A673 (cell line): ENCODE data around the gene TRMT112. TPM values are rescaled to one million over a fixed set of nuclear protein-coding genes. Genes with fewer than 3 reads are reported as not detected.

Experiments used
- BruUV-seq: library from RNA; stranded (reverse); fragments of 400-500 nt; replicated peaks from 2 replicates; lab custom pipeline; 2021; lab: Mats Ljungman, UMichigan
- CTCF ChIA-PET: fragments of 300-600 bp; sonication (Branson Sonifier 250); formaldehyde crosslinking; loops from one replicate; lab custom pipeline; 2022; ENCODE audit warnings: antibody characterized with exemption; lab: Charles Lee
- POLR2A ChIA-PET: fragments of 300-600 bp; sonication (Branson Sonifier 250); formaldehyde crosslinking; loops from one replicate; lab custom pipeline; 2022; ENCODE audit warnings: antibody characterized with exemption; ENCODE audit not compliant: low non-redundant PET; lab: Charles Lee
- DNase-seq: peaks from one replicate; pipeline ENCODE4 v3.0.0-alpha.2; 2015; ENCODE audit warnings: low spot score
- H3K27ac ChIP-seq: fragments of 200-600 bp; sonication (generic); 2 replicates; pipeline ENCODE4 v1.5.1; 2016; ENCODE audit warnings: mixed run types, low read depth, mild to moderate bottlenecking, mixed read lengths, antibody characterized with exemption, low read length; ENCODE audit not compliant: poor library complexity, severe bottlenecking
- H3K27me3 ChIP-seq: fragments of 200-600 bp; sonication (generic); replicated peaks from 2 replicates; pipeline ENCODE4 v1.6.1; 2017; ENCODE audit warnings: mixed run types, low read depth, mild to moderate bottlenecking, mixed read lengths, antibody characterized with exemption, low read length; ENCODE audit not compliant: insufficient read depth, poor library complexity
- H3K36me3 ChIP-seq: fragments of 200-600 bp; sonication (generic); 2 replicates; pipeline ENCODE4 v1.6.1; 2016; ENCODE audit warnings: mixed run types, mild to moderate bottlenecking, mixed read lengths, antibody characterized with exemption, low read length; ENCODE audit not compliant: insufficient read depth, poor library complexity, severe bottlenecking
- H3K4me1 ChIP-seq: fragments of 200-600 bp; sonication (generic); 2 replicates; pipeline ENCODE4 v1.6.1; 2017; ENCODE audit warnings: mixed run types, mild to moderate bottlenecking, mixed read lengths, antibody characterized with exemption, low read length; ENCODE audit not compliant: insufficient read depth, poor library complexity, severe bottlenecking
- H3K4me3 ChIP-seq: fragments of 200-600 bp; sonication (generic); 2 replicates; pipeline ENCODE4 v1.5.1; 2016; ENCODE audit warnings: low read depth, mixed run types, mild to moderate bottlenecking, mixed read lengths, low read length; ENCODE audit not compliant: poor library complexity, severe bottlenecking
- H3K9me3 ChIP-seq: fragments of 200-600 bp; sonication (generic); 2 replicates; pipeline ENCODE4 v1.6.1; 2016; ENCODE audit warnings: mixed run types, low read depth, mild to moderate bottlenecking, mixed read lengths, antibody characterized with exemption, low read length; ENCODE audit not compliant: poor library complexity, severe bottlenecking
- CTCF ChIP-seq: fragments of 300-800, 200-600 bp; sonication (generic); conservative IDR thresholded peaks from 2 replicates; pipeline ENCODE4 v1.5.1; 2017; ENCODE audit warnings: low read depth, mild to moderate bottlenecking, antibody characterized with exemption, low read length, moderate library complexity, mixed read lengths
- EZH2 ChIP-seq: fragments of 200-600 bp; sonication (generic); IDR thresholded peaks from 2 replicates; pipeline ENCODE4 v1.6.1; 2017; ENCODE audit warnings: borderline replicate concordance, low read depth, mild to moderate bottlenecking, mixed read lengths, antibody characterized with exemption, low read length; ENCODE audit not compliant: poor library complexity, severe bottlenecking
- intact Hi-C: fragments of 100-400 bp; cut with micrococcal nuclease; formaldehyde crosslinking; loops from one replicate; pipeline ENCODE4 v1.10.0; 2022; ENCODE audit not compliant: unreplicated experiment
- total RNA-seq: library from RNA; stranded (reverse); gene quantifications from 2 replicates; pipeline ENCODE4 v1.2.3, GENCODE V29; 2021

TRMT112 gene
- total RNA-seq, 1 experiment from 2014 or later, result 270 TPM

GRCh38 chr11:64360448-64360921 is 43.1 kb upstream of the TRMT112 start:
- BruUV-seq, result no TSS peak
- H3K27ac ChIP-seq, result no peak overlapping the region
- H3K27me3 ChIP-seq, result no peaks in the 10 kb centered on the region
- DNase-seq, result no peak
- no peak overlapping the region for H3K4me3 ChIP-seq
- peaks cover 22% of the 10 kb centered on the region for H3K4me1 ChIP-seq
- POLR2A ChIA-PET, result no interaction called here
- intact Hi-C loops, result no loop called here
- TF ChIP-seq EZH2 (no peak), CTCF (no peak)
- H3K36me3 ChIP-seq, result peaks cover 22% of the 10 kb centered on the region
- CTCF ChIA-PET, result no interaction called here
- no peaks in the 10 kb centered on the region for H3K9me3 ChIP-seq

DNA sequence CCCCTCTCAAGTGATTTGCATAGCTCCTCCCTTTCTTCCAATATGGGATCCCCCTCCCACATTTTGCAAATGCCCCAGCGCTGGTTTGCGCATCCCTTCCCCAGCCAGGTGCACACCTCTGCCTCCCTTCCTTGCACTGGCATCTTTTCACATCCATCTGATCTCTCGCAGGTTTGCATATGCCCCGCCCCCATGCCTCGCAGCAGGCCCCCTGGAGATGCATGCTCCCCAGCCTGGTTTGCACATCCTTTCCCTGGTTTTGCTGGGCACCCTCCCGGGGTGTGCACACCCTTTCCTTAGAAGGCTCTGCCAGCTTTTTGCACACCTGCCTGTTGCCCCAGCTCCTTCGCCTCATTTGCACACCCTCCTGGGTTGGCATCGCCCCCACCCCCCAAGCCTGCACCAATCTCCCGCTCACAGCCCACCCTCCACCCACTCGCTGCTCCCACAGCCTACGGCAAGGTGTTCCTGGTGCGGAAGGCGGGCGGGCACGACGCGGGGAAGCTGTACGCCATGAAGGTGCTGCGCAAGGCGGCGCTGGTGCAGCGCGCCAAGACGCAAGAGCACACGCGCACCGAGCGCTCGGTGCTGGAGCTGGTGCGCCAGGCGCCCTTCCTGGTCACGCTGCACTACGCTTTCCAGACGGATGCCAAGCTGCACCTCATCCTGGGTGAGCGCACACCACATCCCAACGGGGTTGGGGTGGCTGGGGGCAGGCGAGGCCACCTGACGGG is 42.5 kb upstream of the TRMT112 start:
- POLR2A ChIA-PET, result no interaction called here
- CTCF ChIA-PET, result interaction anchor here (0.5 kb wide), 1 partner anchor 15 kb away, joined by 4 read pairs; no protein-coding TSS in a partner anchor
- no peak for TF ChIP-seq EZH2
- Histone ChIP-seq H3K4me1 (peaks cover 27% of the 10 kb centered on the region), H3K4me3 (peak overlapping the region; percentile 76), H3K27me3 (no peaks in the 10 kb centered on the region), H3K36me3 (peaks cover 17% of the 10 kb centered on the region), H3K9me3 (no peaks in the 10 kb centered on the region), H3K27ac (no peak overlapping the region)
- DNase-seq, result no peak
- BruUV-seq, result no TSS peak
- intact Hi-C loops, result no loop called here

DNA sequence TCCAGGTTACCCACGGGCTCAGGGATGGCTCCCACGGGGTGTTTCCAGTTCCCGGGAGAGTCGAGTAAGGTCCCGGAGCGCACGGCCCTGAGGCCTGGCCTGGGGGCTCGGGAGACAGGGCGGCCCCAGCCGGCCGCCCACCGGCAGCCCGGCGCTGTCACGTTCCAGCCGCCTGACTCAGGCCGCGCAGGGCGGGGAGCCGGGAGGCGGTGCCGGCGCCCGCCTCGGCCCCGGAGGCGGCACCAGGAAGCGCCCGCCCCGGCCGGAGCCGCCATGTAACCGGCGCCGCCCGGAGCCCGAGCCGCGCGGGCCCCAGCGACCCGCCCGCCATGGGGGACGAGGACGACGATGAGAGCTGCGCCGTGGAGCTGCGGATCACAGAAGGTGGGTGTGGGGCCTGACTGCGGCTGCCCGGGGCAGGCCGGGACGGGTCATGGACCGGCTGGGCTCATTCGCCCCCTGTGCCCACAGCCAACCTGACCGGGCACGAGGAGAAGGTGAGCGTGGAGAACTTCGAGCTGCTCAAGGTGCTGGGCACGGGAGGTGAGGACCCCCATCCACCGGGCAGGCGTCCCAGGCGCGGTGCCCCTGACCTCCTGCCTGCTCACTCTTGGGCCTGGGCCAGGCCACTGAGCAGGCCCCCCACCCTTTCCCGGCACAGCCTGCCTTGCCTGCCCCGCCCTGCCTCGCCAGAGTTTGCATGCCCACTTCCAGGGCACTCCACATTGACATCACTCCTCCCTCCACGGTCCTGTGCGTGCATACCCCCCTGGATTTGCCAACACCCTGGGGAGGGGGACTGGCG is 41.8 kb upstream of the TRMT112 start, which contains the start of gene RPS6KA4:
RPS6KA4 (plus strand) TSS at position 256 of the 805 bp plus-strand sequence; CDS start at position 330, 74 bp downstream.
- intact Hi-C loops, result no loop called here
- Histone ChIP-seq H3K4me1 (peaks cover 29% of the 10 kb centered on the region), H3K36me3 (peaks cover 17% of the 10 kb centered on the region), H3K27ac (peak within 1 kb of the TSS; percentile 75), H3K9me3 (no peaks in the 10 kb centered on the region), H3K27me3 (no peaks in the 10 kb centered on the region), H3K4me3 (peak within 1 kb of the TSS; percentile 76)
- ChIA-PET CTCF (interaction anchor here (0.5 kb wide), 1 partner anchor 16 kb away, joined by 4 read pairs; no protein-coding TSS in a partner anchor), POLR2A (no interaction called here)
- BruUV-seq, result no TSS peak
- peak; percentile 70 for DNase-seq
- TF ChIP-seq CTCF (no peak), EZH2 (no peak)
